MG63 (cell line): Measurements from ENCODE around the gene CFAP46. TPM values are rescaled to one million over a fixed set of nuclear protein-coding genes. Genes with fewer than 3 reads are reported as not detected.

Experiments used
- DNase-seq: peaks from one replicate; pipeline ENCODE4 v3.0.0-alpha.2; 2020
- H3K27me3 ChIP-seq: fragments of 250-450 bp; sonication (Bioruptor Pico); 2 replicates; pipeline ENCODE4 v1.5.1; 2020; ENCODE audit warnings: mild to moderate bottlenecking, moderate library complexity
- H3K36me3 ChIP-seq: fragments of 250-450 bp; sonication (Bioruptor Pico); 2 replicates; pipeline ENCODE4 v1.5.1; 2020; ENCODE audit warnings: mild to moderate bottlenecking, moderate library complexity
- H3K4me3 ChIP-seq: fragments of 250-450 bp; sonication (Bioruptor Pico); 2 replicates; pipeline ENCODE4 v1.5.1; 2020; ENCODE audit warnings: mild to moderate bottlenecking, moderate library complexity
- H3K9me3 ChIP-seq: fragments of 250-450 bp; sonication (Bioruptor Pico); 2 replicates; pipeline ENCODE4 v1.5.1; 2020; ENCODE audit warnings: mild to moderate bottlenecking, moderate library complexity
- total RNA-seq: library from RNA; depleted of rRNA; stranded (reverse); fragments of >200 nt; shearing (Covaris generic); gene quantifications from 2 replicates; pipeline ENCODE4 v1.2.3, GENCODE V29; 2014; ENCODE audit warnings: low replicate concordance

The CFAP46 gene
- total RNA-seq, 1 experiment from 2014 or later, result 0.33 TPM

GRCh38 chr10:132814469-132814856, 127.9 kb downstream of the CFAP46 start:
- Histone ChIP-seq H3K36me3 (no peaks in the 10 kb centered on the region), H3K9me3 (peaks cover 2% of the 10 kb centered on the region; the same call in 1 of the 2 replicates), H3K4me3 (no peak overlapping the region), H3K27me3 (peaks cover 33% of the 10 kb centered on the region)
- DNase-seq, result no peak

DNA sequence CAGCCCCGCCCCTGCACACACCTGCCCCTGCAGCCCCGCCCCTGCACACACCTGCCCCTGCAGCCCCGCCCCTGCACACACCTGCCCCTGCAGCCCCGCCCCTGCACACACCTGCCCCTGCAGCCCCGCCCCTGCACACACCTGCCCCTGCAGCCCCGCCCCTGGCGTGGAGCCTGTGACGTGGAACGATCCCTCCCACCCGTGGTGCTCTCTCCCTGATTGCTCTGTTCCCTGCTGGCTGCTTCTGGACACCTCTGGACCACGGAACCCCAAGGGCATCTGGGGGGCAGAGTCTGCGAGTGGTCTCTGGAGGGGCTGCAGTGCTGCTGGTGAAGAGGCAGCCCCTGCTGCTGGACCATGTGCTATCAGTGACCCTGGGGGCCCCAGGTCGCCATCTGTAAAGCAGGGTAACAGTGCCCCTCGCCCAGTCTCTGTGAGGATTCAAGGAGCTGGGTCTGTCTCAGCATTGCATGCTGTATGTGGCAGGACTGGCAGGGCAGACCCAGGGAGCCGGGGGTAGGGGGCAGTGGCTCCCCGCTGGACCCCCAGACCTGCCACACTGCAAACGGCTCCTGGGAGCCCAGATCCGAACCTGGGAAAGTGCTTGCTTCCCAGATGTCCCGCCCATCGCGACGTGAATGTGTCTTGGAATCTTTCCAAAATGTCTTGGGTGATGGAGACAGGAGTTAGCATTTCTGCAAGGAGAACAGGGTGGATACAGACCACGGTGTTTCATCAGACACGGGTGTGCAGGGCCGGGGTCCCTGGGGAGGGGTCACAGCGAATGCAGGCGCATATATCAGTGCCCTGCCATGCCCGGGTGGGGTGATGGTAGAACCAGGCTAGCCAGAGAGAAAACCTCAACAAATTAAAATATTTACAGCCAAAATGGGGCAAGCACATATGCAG, 128.6 kb downstream of the CFAP46 start:
- H3K4me3 ChIP-seq, result no peak overlapping the region
- no peaks in the 10 kb centered on the region for H3K9me3 ChIP-seq
- H3K27me3 ChIP-seq, result peaks cover 30% of the 10 kb centered on the region
- DNase-seq, result no peak
- H3K36me3 ChIP-seq, result no peaks in the 10 kb centered on the region

GRCh38 chr10:132813001-132813401, 129.4 kb downstream of the CFAP46 start:
- no peaks in the 10 kb centered on the region for H3K9me3 ChIP-seq

GRCh38 chr10:132812520-132812919, 129.8 kb downstream of the CFAP46 start:
- no peak overlapping the region for H3K4me3 ChIP-seq
- no peaks in the 10 kb centered on the region for H3K9me3 ChIP-seq
- no peak for DNase-seq
- H3K27me3 ChIP-seq, result peaks cover 20% of the 10 kb centered on the region
- H3K36me3 ChIP-seq, result no peaks in the 10 kb centered on the region

More at GRCh38 chr10:132813001-132813401, 129.4 kb downstream of the CFAP46 start:
- Histone ChIP-seq H3K27me3 (peaks cover 25% of the 10 kb centered on the region), H3K4me3 (no peak overlapping the region), H3K36me3 (no peaks in the 10 kb centered on the region)
- no peak for DNase-seq

DNA sequence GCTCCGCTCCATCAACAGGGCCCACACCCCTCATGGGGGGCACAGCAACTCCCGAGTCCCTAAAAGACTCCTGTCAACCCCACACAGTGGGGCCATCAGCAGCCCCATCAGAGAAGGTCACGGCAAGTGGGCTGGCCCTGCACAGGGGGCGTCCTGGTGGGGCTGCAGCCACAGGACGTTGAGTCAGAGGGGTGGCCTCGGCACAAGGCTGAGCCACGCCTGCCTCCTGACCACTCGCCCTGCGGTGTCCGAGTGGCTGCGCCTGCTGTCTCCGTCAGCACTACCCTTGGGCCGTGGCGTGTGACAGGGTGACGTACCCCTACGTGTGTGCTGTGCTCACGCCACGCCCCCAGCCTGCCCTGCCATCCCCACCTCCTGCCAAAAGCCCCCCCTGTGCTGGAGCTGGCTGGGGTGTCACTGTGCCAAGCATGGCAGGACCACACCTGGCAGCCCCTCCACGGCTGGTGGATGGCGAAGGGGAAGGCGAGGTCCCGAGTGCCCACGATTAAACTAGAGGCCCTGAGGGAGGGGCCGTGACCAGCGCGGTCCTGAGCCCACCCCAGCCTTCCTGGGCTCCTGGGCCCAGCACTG, 130.4 kb downstream of the CFAP46 start:
- no peaks in the 10 kb centered on the region for H3K36me3 ChIP-seq
- peaks cover 15% of the 10 kb centered on the region for H3K27me3 ChIP-seq
- no peak overlapping the region for H3K4me3 ChIP-seq
- DNase-seq, result no peak
- no peaks in the 10 kb centered on the region for H3K9me3 ChIP-seq

DNA sequence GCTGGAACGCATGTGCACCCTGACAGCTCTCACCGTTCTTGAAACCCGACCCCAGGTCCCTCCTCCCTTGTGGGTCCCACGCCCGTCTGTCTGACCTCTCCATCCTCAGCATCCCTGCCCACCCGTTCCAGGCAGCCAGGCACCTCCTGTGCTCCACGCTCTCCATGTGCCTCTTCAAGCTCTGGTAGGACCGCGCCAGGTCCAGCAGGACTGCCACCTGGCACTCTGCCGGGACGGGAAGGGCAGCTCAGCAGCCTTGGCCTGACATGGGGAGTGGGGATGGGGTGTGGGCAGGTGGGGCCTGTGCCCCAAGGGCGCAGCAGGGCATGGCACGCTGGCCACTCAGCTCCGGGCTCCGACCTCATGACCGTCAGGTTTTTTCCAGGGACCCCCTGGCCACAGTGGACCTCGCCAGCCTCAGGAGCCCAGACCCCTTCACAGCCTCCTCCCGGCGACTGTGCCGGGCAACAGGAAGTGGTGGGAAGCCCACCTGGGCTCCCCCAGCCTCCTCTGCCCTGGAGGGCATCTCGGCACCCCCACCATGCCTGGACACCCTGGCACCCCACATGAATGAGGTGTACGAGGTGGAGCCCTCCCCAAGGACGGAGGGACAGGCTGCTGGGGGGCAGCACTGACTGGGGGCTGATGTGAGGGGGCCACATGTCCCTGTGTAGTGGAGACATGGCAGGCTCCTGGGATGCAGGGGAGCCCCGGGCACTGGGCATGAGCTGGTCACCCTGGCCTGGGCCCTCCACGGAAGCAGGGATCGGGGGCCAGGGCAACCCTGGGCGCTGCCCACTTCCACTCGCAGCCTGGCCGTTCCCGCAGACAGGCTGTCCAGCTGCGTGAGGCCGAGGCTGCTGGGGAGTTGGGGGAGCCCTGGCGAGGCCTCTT, 131.3 kb downstream of the CFAP46 start:
- DNase-seq, result no peak
- Histone ChIP-seq H3K9me3 (no peaks in the 10 kb centered on the region), H3K27me3 (peaks cover 5% of the 10 kb centered on the region; the same call in 1 of the 2 replicates), H3K4me3 (no peak overlapping the region), H3K36me3 (no peaks in the 10 kb centered on the region)

DNA sequence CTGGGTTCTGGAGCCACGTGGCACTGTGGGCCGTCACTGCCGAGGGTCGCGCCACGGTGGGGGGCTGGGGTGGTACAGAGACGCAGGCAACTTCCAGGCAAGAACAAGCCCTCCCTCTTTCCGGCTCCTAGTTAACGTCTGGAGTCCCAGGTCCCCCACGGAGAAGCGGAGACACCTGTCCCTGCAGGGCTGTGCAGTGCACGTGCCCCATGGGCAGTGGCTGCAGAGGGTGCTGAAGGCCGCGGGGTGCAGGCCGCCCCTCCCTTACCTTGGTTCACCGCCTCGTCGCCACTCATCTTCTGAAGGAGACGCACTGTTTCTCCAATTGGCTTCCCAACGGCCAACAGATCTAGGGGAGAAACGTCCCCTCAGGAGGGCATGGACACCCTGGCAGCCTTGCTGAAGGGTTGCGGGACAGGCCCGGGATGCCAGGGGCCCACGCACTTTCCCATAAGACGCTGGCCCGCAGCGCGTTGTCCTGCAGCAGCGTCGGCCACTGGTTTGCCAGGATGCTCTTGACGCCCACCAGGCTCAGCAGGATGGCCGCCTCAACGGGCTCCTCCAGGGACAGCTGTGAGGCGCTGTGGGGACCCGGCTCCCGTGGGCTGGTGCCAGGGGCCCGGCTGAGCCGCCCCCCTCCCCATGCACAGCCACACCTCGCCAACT, 132.1 kb downstream of the CFAP46 start:
- H3K36me3 ChIP-seq, result no peaks in the 10 kb centered on the region
- H3K4me3 ChIP-seq, result no peak overlapping the region
- no peaks in the 10 kb centered on the region for H3K27me3 ChIP-seq
- DNase-seq, result no peak
- no peaks in the 10 kb centered on the region for H3K9me3 ChIP-seq

GRCh38 chr10:132809232-132810140, 132.9 kb downstream of the CFAP46 start:
- no peak for DNase-seq
- Histone ChIP-seq H3K27me3 (no peaks in the 10 kb centered on the region), H3K36me3 (no peaks in the 10 kb centered on the region), H3K4me3 (no peak overlapping the region), H3K9me3 (no peaks in the 10 kb centered on the region)

- no peaks in the 10 kb centered on the region for H3K9me3 ChIP-seq
- H3K36me3 ChIP-seq, result no peaks in the 10 kb centered on the region
- no peak for DNase-seq
- H3K4me3 ChIP-seq, result no peak overlapping the region
- H3K27me3 ChIP-seq, result no peaks in the 10 kb centered on the region
Measured at GRCh38 chr10:132808383-132809231, 133.8 kb downstream of the CFAP46 start.

DNA sequence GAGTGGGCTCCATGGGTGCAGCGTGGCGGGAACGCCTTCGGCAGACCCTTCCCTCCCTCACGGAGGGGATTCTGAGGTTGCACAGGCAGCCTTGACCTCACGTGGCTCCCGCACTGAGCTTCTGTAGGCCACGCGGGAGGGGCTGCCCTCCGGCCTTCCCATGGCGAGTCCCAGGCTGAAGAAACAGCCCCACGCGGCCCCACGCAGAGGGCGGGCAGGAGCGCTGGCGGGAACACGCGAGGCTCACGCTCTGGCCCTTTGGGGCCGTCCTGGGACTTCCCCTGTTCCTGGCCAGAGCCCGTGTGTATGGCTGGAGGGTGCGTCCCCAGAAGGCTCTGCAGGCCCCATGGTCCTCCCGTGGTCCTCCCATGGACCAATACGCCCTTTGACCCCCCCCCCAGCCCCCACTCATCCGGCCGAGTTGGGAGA, 134.7 kb downstream of the CFAP46 start:
- no peaks in the 10 kb centered on the region for H3K9me3 ChIP-seq
- no peaks in the 10 kb centered on the region for H3K36me3 ChIP-seq
- no peak for DNase-seq
- no peak overlapping the region for H3K4me3 ChIP-seq
- H3K27me3 ChIP-seq, result no peaks in the 10 kb centered on the region

- no peaks in the 10 kb centered on the region for H3K9me3 ChIP-seq
- no peaks in the 10 kb centered on the region for H3K27me3 ChIP-seq
- H3K4me3 ChIP-seq, result no peak overlapping the region
- no peak for DNase-seq
- no peaks in the 10 kb centered on the region for H3K36me3 ChIP-seq
Measured at GRCh38 chr10:132806561-132807003, 135.8 kb downstream of the CFAP46 start.

DNA sequence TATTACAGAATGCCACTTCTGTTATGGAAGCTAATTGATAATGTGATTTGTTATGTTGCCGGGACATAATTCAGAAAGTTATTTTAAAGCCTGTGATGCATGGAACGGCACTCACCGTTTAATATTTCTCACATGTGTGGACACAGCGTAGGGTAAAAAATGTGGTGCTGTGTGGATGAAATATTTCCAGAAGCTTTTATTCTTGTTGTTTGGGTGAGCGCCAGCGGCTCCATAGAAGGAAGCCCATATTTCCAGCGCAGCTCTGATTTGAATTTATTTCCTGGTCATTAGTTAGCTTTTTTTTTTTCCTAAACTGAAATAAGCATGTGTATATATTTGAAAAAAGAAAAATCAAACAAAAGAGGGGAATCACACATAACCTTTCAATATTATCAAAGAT, 136.3 kb downstream of the CFAP46 start:
- Histone ChIP-seq H3K4me3 (no peak overlapping the region), H3K36me3 (no peaks in the 10 kb centered on the region), H3K27me3 (no peaks in the 10 kb centered on the region), H3K9me3 (no peaks in the 10 kb centered on the region)
- DNase-seq, result no peak

- H3K27me3 ChIP-seq, result no peaks in the 10 kb centered on the region
- no peak for DNase-seq
Measured at GRCh38 chr10:132805599-132805998, 136.8 kb downstream of the CFAP46 start.

DNA sequence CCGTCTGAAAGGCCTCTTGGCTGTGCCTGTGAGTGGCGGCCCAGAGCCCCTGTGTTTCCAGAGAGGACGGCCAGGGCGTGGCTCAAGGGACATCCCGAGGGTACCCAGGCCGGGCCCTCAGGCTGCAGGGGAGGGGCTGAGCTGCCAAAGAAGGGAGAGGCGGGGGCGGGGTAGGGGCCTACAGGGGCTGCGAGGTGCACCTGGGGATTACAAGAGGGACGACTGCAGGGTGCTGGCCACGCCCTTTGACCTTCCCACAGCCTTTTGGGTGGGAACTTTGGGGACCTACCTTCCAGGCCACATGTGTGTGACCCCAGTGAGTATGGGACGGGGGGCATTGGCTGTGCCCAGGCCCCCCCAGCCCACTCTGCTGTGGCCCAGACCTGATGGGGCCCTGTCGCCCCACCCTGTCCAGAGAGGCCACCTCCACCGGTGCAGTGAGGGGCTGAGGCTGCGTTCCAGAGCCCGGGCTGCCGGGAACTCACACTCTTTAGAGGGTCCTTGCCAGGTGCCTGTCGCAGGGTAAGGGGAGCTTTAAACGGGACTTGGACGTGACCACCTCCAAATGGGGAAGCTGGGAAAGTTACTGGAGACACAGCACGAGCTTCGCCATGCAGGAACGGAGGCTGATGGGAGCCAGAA, 137.5 kb downstream of the CFAP46 start:
- Histone ChIP-seq H3K27me3 (no peaks in the 10 kb centered on the region), H3K4me3 (no peak overlapping the region), H3K36me3 (no peaks in the 10 kb centered on the region), H3K9me3 (no peaks in the 10 kb centered on the region)
- DNase-seq, result no peak

More at GRCh38 chr10:132805599-132805998, 136.8 kb downstream of the CFAP46 start:
- no peak overlapping the region for H3K4me3 ChIP-seq
- H3K36me3 ChIP-seq, result no peaks in the 10 kb centered on the region
- no peaks in the 10 kb centered on the region for H3K9me3 ChIP-seq
